OCI-LY3 (cell line): ENCODE measurements around the gene OVAAL.

Experiments used
- EZH2phosphoT487 ChIP-seq: fragments of 200-600 bp; shearing (Covaris generic); IDR thresholded peaks from 2 replicates; pipeline ENCODE4 v1.6.1; 2018; ENCODE audit warnings: antibody characterized with exemption, mixed run types, low read depth
- TF ChIP-seq, protein P1 (sequence below): fragments of 200-600, 300-600 bp; sonication (generic); IDR thresholded peaks from 2 replicates; pipeline ENCODE4 v1.5.1; 2014; ENCODE audit warnings: antibody characterized with exemption, low read length, low read depth

DNA sequence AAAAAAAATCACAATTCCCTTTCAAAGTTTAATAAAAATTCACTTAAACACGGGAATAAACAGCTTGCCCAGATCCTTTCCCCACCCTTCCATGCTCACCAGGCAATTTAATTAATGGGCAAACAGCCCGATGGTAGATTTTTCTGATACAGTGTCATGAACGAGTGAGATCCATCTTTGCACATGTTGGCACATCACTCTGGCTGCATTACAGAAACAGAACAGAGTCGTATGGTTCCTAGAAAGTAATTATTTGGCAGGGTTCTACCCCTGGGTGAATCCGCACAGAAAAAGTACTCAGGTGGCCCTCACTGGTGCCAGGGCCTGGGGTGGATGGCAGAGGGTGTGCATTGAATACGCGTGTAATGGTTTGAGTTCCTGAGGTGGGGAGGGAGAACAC, 24.6 kb upstream of the OVAAL start:
- TF ChIP-seq, protein P1, sequence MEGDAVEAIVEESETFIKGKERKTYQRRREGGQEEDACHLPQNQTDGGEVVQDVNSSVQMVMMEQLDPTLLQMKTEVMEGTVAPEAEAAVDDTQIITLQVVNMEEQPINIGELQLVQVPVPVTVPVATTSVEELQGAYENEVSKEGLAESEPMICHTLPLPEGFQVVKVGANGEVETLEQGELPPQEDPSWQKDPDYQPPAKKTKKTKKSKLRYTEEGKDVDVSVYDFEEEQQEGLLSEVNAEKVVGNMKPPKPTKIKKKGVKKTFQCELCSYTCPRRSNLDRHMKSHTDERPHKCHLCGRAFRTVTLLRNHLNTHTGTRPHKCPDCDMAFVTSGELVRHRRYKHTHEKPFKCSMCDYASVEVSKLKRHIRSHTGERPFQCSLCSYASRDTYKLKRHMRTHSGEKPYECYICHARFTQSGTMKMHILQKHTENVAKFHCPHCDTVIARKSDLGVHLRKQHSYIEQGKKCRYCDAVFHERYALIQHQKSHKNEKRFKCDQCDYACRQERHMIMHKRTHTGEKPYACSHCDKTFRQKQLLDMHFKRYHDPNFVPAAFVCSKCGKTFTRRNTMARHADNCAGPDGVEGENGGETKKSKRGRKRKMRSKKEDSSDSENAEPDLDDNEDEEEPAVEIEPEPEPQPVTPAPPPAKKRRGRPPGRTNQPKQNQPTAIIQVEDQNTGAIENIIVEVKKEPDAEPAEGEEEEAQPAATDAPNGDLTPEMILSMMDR, result no peak
- no peak for TF ChIP-seq EZH2phosphoT487
